ENCODE data around the gene DNAH12. TPM values are rescaled to one million over a fixed set of nuclear protein-coding genes. Genes with fewer than 3 reads are reported as not detected.

The DNAH12 gene
- total RNA-seq, 1 donor from 2014 or later, result 0.02 TPM

DNA sequence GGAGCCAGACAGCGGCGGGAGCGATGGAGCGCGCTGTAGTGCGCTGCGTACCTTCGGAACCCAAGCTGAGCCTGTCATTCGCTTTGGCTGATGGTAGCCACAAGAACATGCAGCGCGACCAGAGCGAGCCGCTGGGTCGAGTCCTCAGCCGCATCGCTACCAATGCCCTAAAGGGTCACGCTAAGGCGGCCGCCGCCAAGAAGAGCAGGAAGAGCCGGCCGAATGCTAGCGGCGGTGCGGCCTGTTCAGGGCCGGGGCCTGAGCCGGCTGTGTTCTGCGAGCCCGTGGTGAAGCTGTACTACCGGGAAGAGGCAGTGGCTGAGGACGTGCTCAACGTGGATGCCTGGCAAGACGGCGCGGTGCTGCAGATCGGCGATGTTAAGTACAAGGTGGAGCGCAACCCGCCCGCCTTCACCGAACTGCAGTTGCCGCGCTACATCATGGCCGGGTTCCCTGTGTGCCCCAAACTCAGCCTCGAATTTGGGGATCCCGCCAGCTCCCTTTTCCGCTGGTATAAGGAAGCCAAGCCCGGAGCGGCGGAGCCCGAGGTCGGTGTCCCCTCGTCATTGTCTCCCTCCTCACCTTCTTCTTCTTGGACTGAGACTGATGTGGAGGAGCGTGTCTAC, 12.4 kb upstream of the DNAH12 start:
- Histone ChIP-seq H3K9ac (peak overlapping the region; percentile 75), H3K27me3 (no peaks in the 10 kb centered on the region), H3K9me3 (ENCODE audit: low read depth) (no peaks in the 10 kb centered on the region), H3K4me3 (peak overlapping the region; percentile 60), H3K36me3 (no peaks in the 10 kb centered on the region), H4K20me1 (ENCODE audit: low read depth) (peaks cover 15% of the 10 kb centered on the region), H2AFZ (replicated peaks) (peak overlapping the region; percentile 90), H3K4me1 (peaks cover 10% of the 10 kb centered on the region), H3K4me2 (peak overlapping the region; percentile 93), H3F3A (ENCODE audit: low read depth) (peaks cover 7% of the 10 kb centered on the region), H3K27ac (no peak overlapping the region), H3K79me2 (ENCODE audit: low read depth) (peaks cover 15% of the 10 kb centered on the region)
- Mint-ChIP-seq H3K4me1 (peaks cover 18% of the 10 kb centered on the region), H3K36me3 (peaks cover 10% of the 10 kb centered on the region), H3K9me3 (no peaks in the 10 kb centered on the region), H3K27me3 (ENCODE audit: insufficient read depth, low read depth) (no peaks in the 10 kb centered on the region), H3K4me3 (peak overlapping the region; percentile 95), H3K27ac (peak overlapping the region; percentile 89)
- TF ChIP-seq EZH2phosphoT487 (IDR thresholded peaks at IDR 0.05) (no peak), EZH2 (IDR thresholded peaks at IDR 0.05) (no peak)
- TF ChIP-seq, protein P1, sequence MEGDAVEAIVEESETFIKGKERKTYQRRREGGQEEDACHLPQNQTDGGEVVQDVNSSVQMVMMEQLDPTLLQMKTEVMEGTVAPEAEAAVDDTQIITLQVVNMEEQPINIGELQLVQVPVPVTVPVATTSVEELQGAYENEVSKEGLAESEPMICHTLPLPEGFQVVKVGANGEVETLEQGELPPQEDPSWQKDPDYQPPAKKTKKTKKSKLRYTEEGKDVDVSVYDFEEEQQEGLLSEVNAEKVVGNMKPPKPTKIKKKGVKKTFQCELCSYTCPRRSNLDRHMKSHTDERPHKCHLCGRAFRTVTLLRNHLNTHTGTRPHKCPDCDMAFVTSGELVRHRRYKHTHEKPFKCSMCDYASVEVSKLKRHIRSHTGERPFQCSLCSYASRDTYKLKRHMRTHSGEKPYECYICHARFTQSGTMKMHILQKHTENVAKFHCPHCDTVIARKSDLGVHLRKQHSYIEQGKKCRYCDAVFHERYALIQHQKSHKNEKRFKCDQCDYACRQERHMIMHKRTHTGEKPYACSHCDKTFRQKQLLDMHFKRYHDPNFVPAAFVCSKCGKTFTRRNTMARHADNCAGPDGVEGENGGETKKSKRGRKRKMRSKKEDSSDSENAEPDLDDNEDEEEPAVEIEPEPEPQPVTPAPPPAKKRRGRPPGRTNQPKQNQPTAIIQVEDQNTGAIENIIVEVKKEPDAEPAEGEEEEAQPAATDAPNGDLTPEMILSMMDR (IDR thresholded peaks at IDR 0.05), result no peak
- DNase-seq (ENCODE audit: low spot score), result no peak

DNA sequence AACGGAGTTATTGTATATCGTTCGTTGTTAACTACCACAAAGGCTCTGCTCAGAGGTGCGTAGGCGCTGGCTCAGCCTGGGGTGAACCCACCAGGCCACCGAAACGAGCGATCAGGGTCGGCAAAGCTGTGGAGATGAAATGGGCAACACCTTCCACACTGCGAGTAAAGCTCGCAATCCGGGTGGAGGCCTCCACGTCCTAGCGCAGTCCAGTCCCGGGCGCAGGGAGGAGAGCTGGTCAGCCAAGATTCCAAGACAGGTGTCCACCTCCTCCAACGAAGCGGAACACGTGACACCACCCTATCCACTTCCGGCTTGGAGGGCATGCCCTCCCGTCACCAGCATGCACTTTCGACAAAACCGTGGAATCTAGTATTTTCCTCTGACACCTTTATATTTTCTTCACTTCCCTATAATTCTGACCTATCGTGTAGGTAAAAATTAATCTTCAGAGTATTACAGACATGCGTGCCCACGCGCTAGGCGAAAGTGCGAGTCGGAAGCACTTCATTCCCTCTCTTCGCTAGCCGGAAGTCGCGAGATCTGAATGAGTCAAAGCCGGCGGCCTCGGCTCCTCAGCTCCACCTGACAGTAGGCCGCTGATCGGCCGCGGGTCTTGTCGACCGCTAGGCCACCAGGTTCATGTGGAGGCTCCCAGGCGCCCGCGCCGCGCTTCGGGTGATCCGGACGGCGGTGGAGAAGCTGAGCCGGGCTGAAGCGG, 11.8 kb upstream of the DNAH12 start, which contains the start of gene PDE12:
TSS of gene PDE12 (plus strand) at position 537 of the 721 bp plus-strand sequence. CDS start at position 643, 106 bp downstream.
- peaks cover 15% of the 10 kb centered on the region for H4K20me1 ChIP-seq (ENCODE audit: low read depth)
- H2AFZ ChIP-seq (replicated peaks), result peak within 1 kb of the TSS; percentile 90
- H3K27me3 ChIP-seq, result no peaks in the 10 kb centered on the region
- peak; percentile 86 for DNase-seq (ENCODE audit: low spot score)
- H3F3A ChIP-seq (ENCODE audit: low read depth), result peaks cover 7% of the 10 kb centered on the region
- H3K9me3 Mint-ChIP-seq, result no peaks in the 10 kb centered on the region
- peaks cover 18% of the 10 kb centered on the region for H3K4me1 Mint-ChIP-seq
- H3K4me2 ChIP-seq, result peak within 1 kb of the TSS; percentile 93
- TF ChIP-seq, protein P1 (IDR thresholded peaks at IDR 0.05), result peak; percentile 12
- TF ChIP-seq EZH2 (IDR thresholded peaks at IDR 0.05) (no peak), EZH2phosphoT487 (IDR thresholded peaks at IDR 0.05) (peak; percentile 43)
- H3K4me1 ChIP-seq, result peaks cover 10% of the 10 kb centered on the region
- no peaks in the 10 kb centered on the region for H3K9me3 ChIP-seq (ENCODE audit: low read depth)
- no peaks in the 10 kb centered on the region for H3K36me3 ChIP-seq
- no peak within 1 kb of the TSS for H3K27ac ChIP-seq
- no peaks in the 10 kb centered on the region for H3K27me3 Mint-ChIP-seq (ENCODE audit: insufficient read depth, low read depth)
- peak within 1 kb of the TSS; percentile 75 for H3K9ac ChIP-seq
- peaks cover 15% of the 10 kb centered on the region for H3K79me2 ChIP-seq (ENCODE audit: low read depth)
- H3K4me3 Mint-ChIP-seq, result peak within 1 kb of the TSS; percentile 95
- peak within 1 kb of the TSS; percentile 100 for H3K27ac Mint-ChIP-seq
- peak within 1 kb of the TSS; percentile 60 for H3K4me3 ChIP-seq
- peaks cover 10% of the 10 kb centered on the region for H3K36me3 Mint-ChIP-seq

DNA sequence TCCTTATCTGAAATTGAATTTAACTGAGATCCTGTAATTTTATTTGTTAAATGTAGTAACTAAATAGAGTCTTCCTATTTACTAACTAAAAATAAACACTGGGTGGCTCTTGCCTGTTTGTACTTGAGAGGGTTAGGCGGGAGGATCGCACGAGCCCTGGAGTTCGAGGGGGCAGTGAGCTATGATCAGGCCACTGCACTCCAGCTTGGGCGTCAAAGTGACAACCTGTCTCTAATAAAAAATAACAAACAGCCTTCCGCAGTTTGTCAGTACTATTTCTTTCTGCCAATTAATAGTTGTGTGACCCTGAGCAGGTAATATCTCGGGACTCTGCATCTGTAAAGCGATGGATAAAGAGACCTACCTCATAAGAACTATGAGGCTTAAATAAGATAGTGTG, 11.2 kb upstream of the DNAH12 start:
- peaks cover 10% of the 10 kb centered on the region for H3K4me1 ChIP-seq
- Mint-ChIP-seq H3K36me3 (peaks cover 10% of the 10 kb centered on the region), H3K4me3 (peak overlapping the region; percentile 95), H3K9me3 (no peaks in the 10 kb centered on the region), H3K4me1 (peaks cover 18% of the 10 kb centered on the region), H3K27ac (no peak overlapping the region), H3K27me3 (ENCODE audit: insufficient read depth, low read depth) (no peaks in the 10 kb centered on the region)
- no peak overlapping the region for H3K9ac ChIP-seq
- H3K27ac ChIP-seq, result no peak overlapping the region
- TF ChIP-seq EZH2 (IDR thresholded peaks at IDR 0.05), result no peak
- TF ChIP-seq EZH2phosphoT487 (IDR thresholded peaks at IDR 0.05), result no peak
- TF ChIP-seq, protein P1 (IDR thresholded peaks at IDR 0.05), result no peak
- H3F3A ChIP-seq (ENCODE audit: low read depth), result peaks cover 7% of the 10 kb centered on the region
- peak overlapping the region; percentile 90 for H2AFZ ChIP-seq (replicated peaks)
- DNase-seq (ENCODE audit: low spot score), result no peak
- H3K36me3 ChIP-seq, result no peaks in the 10 kb centered on the region
- peaks cover 15% of the 10 kb centered on the region for H4K20me1 ChIP-seq (ENCODE audit: low read depth)
- H3K79me2 ChIP-seq (ENCODE audit: low read depth), result peaks cover 15% of the 10 kb centered on the region
- peak overlapping the region; percentile 93 for H3K4me2 ChIP-seq
- H3K9me3 ChIP-seq (ENCODE audit: low read depth), result no peaks in the 10 kb centered on the region
- H3K27me3 ChIP-seq, result no peaks in the 10 kb centered on the region
- H3K4me3 ChIP-seq, result peak overlapping the region; percentile 60

Data from neural progenitor cell (in vitro differentiated cells).